ENCODE data around the gene AURKA.
"Not testable (repeated sequence)": the region's sequence is repeated elsewhere in the genome, so short reads cannot be mapped to it uniquely, and the experiment has no call there.

Gene AURKA

DNA sequence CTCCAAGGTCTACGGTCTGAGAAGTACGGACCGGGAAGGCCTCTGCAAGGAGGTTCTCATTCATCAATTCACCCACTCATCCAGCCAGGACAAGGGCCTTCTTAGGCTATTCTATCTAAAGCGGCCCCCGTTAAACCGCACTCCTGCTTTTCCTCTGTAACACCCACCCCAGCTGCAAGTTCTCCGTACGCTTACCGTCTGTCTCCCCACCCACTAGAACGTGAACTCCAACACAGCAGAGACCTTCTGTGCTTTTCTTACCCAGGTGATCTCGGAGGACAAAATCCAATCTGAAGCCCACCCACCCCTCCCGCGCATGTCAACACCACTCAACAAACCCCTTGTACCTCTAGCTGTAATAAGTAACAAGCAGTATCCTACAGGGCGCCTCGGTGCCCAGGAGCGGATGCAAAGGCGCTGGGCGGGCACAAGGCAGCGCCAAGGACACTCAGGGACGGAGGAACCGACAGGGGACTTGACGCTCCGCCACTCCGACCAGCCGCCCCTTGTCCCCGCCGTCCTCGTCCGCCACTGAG, 351 bp downstream of the AURKA start:
- no peak for DNase-seq (ENCODE audit: low read depth)
- peak overlapping the region; percentile 72 for H3K4me3 ChIP-seq (ENCODE audit: low read length)
- TF ChIP-seq CTCF (conservative IDR thresholded peaks at IDR 0.05; ENCODE audit: low read depth, low read length), result no peak

DNA sequence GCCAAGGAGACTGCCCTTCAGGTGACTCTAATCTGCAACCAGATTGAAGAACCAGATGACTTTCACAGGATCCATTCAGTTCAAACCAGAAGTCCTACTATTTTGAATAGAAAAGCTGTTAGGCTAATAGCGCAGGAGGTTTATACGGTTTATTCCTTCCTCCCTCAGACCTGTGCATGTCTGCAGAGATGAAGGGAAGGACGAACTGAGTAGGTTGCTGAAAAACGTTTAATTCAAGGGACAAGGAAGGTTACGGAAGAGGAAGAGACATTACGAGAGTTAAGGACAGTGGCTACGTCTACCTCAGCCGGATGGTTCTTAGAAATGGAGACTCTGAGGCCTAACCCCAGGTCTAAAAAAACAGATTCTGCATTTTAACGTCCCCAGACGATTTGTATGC, 978 bp downstream of the AURKA start:
- DNase-seq (ENCODE audit: low read depth), result no peak
- no peak for TF ChIP-seq CTCF (conservative IDR thresholded peaks at IDR 0.05; ENCODE audit: low read depth, low read length)
- H3K4me3 ChIP-seq (ENCODE audit: low read length), result peak overlapping the region; percentile 72

- DNase-seq (ENCODE audit: low read depth), result not testable (repeated sequence)
- peak overlapping the region; percentile 72 for H3K4me3 ChIP-seq (ENCODE audit: low read length)
Measured at GRCh38 chr20:56390396-56390795, 1.6 kb downstream of the AURKA start.

DNA sequence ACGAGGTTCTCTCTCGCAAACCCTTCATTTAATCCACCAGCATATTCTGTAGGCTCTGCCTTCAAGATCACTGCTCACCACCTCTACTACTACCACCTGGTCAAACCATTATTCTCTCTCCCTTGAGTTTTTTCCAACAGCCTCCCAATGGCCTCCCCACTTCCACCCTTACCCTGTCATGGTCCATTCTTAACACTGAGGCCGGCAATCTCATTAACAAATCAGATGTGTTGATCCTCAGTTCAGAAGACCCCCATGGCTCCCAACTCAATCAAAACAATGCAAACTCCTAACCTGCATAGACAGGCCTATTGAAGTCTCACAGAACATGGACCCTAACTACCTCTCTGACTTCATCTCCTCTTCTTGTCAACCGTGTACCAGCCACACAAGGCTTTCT, 2.2 kb downstream of the AURKA start:
- no peak for TF ChIP-seq CTCF (conservative IDR thresholded peaks at IDR 0.05; ENCODE audit: low read depth, low read length)
- DNase-seq (ENCODE audit: low read depth), result no peak

GRCh38 chr20:56388882-56389281, 3.1 kb downstream of the AURKA start:
- TF ChIP-seq CTCF (conservative IDR thresholded peaks at IDR 0.05; ENCODE audit: low read depth, low read length), result no peak
- H3K4me3 ChIP-seq (ENCODE audit: low read length), result no peak overlapping the region
- no peak for DNase-seq (ENCODE audit: low read depth)

More for the DNA sequence above, 2.2 kb downstream of the AURKA start:
- no peak overlapping the region for H3K4me3 ChIP-seq (ENCODE audit: low read length)

GRCh38 chr20:56386219-56386618, 5.8 kb downstream of the AURKA start:
- H3K4me3 ChIP-seq (ENCODE audit: low read length), result no peak overlapping the region
- TF ChIP-seq CTCF (conservative IDR thresholded peaks at IDR 0.05; ENCODE audit: low read depth, low read length), result no peak
- no peak for DNase-seq (ENCODE audit: low read depth)

DNA sequence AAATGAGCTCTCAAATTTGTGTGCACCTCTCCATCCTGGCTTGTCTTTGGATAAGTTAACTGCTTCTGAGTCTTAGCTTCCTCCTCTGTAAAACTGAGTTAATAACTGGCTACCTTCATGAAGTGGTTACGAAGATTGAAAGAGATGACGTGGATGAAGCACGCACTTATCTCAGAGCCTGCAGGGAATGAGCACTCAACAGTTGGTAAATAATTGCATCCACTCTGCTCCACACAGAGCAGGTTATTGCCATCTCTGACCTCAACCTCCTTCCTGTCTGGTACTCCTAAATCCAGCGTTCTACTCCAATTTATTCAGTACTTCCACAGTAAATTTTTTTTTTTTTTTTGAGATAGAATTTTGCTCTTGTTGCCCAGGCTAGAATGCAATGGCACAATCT, 6.9 kb downstream of the AURKA start:
- no peak overlapping the region for H3K4me3 ChIP-seq (ENCODE audit: low read length)
- no peak for TF ChIP-seq CTCF (conservative IDR thresholded peaks at IDR 0.05; ENCODE audit: low read depth, low read length)
- no peak for DNase-seq (ENCODE audit: low read depth)

- no peak for TF ChIP-seq CTCF (conservative IDR thresholded peaks at IDR 0.05; ENCODE audit: low read depth, low read length)
- no peak overlapping the region for H3K4me3 ChIP-seq (ENCODE audit: low read length)
- DNase-seq (ENCODE audit: low read depth), result no peak
Measured at GRCh38 chr20:56383334-56383733, 8.7 kb downstream of the AURKA start.
